Measurements from ENCODE around the gene APLP2.

DNA sequence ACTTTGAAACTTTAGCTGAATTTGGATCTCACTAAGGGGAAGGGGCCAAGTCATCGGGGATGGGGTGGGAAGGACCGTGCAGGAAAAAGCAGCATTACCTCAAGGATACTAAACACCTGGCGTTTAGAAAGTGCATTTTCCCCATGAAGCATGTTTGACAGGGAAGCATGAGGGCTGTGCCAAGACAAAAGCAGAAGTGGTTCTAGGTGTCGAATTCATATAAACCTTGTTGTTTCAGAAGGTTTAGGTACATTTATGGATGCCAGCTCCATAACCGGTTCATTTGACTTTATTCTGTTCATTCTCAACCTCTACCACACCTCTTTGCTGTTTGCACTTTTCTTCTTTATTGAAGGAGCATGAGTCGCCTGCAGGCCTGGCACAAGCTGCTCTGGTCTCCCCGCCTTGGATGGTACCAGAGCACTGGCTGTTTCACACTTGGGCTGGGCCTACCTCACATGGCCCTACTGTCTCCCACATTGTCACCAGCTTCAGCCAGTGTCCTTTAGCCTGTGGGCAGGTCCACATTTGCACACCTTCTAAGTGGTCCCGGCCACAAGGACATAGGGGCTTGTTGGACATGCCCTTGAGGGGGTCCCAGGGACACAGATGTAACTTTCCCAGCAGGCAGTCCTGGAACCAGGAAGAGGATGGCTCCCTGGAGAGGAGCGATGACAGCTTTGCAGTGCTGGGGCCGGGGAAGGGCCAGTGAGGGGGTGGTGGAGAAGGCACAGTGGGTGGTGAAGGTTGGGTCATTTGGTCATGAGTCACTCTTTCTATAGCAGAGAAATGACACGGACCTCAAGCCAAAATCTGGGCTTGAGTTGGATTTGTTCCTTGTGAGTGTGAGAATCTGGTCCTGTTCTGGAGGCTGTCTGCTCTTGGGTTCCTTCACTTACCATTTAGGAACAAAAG lies 86.7 kb downstream of the APLP2 start:
- TF ChIP-seq, protein P1, sequence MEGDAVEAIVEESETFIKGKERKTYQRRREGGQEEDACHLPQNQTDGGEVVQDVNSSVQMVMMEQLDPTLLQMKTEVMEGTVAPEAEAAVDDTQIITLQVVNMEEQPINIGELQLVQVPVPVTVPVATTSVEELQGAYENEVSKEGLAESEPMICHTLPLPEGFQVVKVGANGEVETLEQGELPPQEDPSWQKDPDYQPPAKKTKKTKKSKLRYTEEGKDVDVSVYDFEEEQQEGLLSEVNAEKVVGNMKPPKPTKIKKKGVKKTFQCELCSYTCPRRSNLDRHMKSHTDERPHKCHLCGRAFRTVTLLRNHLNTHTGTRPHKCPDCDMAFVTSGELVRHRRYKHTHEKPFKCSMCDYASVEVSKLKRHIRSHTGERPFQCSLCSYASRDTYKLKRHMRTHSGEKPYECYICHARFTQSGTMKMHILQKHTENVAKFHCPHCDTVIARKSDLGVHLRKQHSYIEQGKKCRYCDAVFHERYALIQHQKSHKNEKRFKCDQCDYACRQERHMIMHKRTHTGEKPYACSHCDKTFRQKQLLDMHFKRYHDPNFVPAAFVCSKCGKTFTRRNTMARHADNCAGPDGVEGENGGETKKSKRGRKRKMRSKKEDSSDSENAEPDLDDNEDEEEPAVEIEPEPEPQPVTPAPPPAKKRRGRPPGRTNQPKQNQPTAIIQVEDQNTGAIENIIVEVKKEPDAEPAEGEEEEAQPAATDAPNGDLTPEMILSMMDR (IDR thresholded peaks at IDR 0.05) = no peak
- TF ChIP-seq POLR2A (IDR thresholded peaks at IDR 0.05) (no peak), POLR2AphosphoS5 (IDR thresholded peaks at IDR 0.05) (no peak)
